DMS79 treated with DMSO at 0.1 percent for 48 hours (cell line): ENCODE measurements around the gene NCK2.
A peak's percentile ranks its signal among the peaks of the same experiment; 100 is the strongest.

Experiments
- DNase-seq: peaks from one replicate; lab custom pipeline; 2025; lab: John Stamatoyannopoulos, UW

Gene NCK2

GRCh38 chr2:105926960-105927678, 182.4 kb downstream of the NCK2 start:
- no peak for DNase-seq

GRCh38 chr2:105928086-105928485, 183.4 kb downstream of the NCK2 start:
- DNase-seq = no peak

GRCh38 chr2:105928563-105928962, 183.9 kb downstream of the NCK2 start:
- no peak for DNase-seq

GRCh38 chr2:105929516-105929915, 184.8 kb downstream of the NCK2 start:
- DNase-seq = peak; percentile 55

- no peak for DNase-seq
These were observed 187.9 kb downstream of the NCK2 start for GRCh38 chr2:105932582-105932981.

- no peak for DNase-seq
These were observed 189.2 kb downstream of the NCK2 start for GRCh38 chr2:105933906-105934305.

- no peak for DNase-seq
These were observed 189.8 kb downstream of the NCK2 start for GRCh38 chr2:105934467-105934866.

- DNase-seq = peak; percentile 25
These were observed 190.4 kb downstream of the NCK2 start for GRCh38 chr2:105935063-105935462.

GRCh38 chr2:105936954-105937353, 192.2 kb downstream of the NCK2 start:
- no peak for DNase-seq

GRCh38 chr2:105937498-105938097, 192.9 kb downstream of the NCK2 start:
- DNase-seq = no peak
